T-helper 1 cell treated with Interleukin-12 subunit alpha and Interleukin-12 subunit beta and Interleukin-4 antibody, amounts not matched to agents 30 μg/mL and 1 μg/mL, for 36 hours (primary cell): Measurements from ENCODE around the gene NKD1.

Experiments
- H3K27ac Mint-ChIP-seq: one replicate; pipeline ENCODE4 v1.8.0; 2021; ENCODE audit warnings: mild to moderate bottlenecking, mixed read lengths
- H3K27me3 Mint-ChIP-seq: one replicate; pipeline ENCODE4 v1.8.0; 2021; ENCODE audit warnings: low read depth, mixed read lengths
- H3K36me3 Mint-ChIP-seq: one replicate; pipeline ENCODE4 v1.8.0; 2021; ENCODE audit warnings: low read depth, mixed read lengths
- H3K4me1 Mint-ChIP-seq: one replicate; pipeline ENCODE4 v1.8.0; 2021; ENCODE audit warnings: low read depth, mixed read lengths
- H3K4me3 Mint-ChIP-seq: one replicate; pipeline ENCODE4 v1.8.0; 2021; ENCODE audit warnings: mild to moderate bottlenecking, moderate library complexity, mixed read lengths
- H3K9me3 Mint-ChIP-seq: one replicate; pipeline ENCODE4 v1.8.0; 2021; ENCODE audit warnings: mixed read lengths

NKD1 gene

DNA sequence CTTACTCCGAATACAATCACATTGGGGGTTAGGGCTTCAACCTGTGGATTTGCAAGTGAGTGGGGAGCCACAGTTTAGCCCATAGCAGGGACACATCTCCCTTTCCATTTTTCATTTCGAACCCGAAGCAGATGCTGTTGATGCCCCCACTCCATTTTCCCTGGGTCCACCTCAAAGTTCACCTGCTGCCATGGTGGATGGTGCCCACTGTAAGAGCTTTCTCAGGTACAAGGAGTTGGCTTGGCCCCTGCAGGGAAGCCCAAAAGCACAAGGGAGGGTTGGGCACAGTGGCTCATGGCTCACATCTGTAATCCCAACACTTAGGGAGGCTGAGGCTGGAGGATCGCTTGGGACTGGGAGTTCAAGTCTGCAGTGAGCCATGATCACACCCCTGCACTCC, 81.1 kb downstream of the NKD1 start:
- H3K4me3 Mint-ChIP-seq: no peak overlapping the region
- H3K9me3 Mint-ChIP-seq: no peaks in the 10 kb centered on the region
- H3K27ac Mint-ChIP-seq: no peak overlapping the region
- peaks cover 15% of the 10 kb centered on the region for H3K4me1 Mint-ChIP-seq
- H3K27me3 Mint-ChIP-seq: no peaks in the 10 kb centered on the region
- no peaks in the 10 kb centered on the region for H3K36me3 Mint-ChIP-seq

DNA sequence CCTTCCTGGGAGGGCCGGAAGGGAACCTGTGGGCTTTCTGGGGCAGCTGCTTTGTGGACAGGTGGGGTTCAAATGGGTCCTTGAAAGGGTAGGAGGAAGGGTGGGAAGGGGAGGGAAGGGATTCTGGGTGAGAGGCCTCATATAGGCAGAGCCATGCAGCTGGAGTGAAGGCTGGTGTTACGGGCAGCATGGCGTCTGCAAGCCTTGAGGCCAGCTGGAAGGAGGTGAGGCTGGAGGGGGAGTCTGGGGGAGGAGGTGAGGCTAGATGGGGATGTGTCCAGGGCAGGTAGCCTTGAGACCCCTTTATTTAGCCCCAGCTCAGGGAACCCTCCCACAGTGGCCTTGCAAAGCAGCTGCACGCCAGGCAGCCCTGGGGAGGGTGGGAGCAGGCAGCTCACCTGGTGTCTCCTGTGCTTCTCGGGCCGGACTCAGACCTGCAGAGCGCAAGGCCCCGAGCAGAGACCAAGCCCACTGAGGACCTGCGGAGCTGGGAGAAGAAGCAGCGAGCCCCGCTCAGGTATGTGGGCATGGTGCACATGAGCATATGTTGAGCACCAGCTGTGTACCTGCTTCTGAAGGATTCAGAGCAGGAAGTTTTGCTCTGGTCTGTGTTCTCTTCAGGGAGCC, 82.3 kb downstream of the NKD1 start:
- H3K4me3 Mint-ChIP-seq: no peak overlapping the region
- H3K9me3 Mint-ChIP-seq: no peaks in the 10 kb centered on the region
- H3K27me3 Mint-ChIP-seq: no peaks in the 10 kb centered on the region
- H3K27ac Mint-ChIP-seq: no peak overlapping the region
- H3K4me1 Mint-ChIP-seq: peaks cover 15% of the 10 kb centered on the region
- H3K36me3 Mint-ChIP-seq: no peaks in the 10 kb centered on the region

DNA sequence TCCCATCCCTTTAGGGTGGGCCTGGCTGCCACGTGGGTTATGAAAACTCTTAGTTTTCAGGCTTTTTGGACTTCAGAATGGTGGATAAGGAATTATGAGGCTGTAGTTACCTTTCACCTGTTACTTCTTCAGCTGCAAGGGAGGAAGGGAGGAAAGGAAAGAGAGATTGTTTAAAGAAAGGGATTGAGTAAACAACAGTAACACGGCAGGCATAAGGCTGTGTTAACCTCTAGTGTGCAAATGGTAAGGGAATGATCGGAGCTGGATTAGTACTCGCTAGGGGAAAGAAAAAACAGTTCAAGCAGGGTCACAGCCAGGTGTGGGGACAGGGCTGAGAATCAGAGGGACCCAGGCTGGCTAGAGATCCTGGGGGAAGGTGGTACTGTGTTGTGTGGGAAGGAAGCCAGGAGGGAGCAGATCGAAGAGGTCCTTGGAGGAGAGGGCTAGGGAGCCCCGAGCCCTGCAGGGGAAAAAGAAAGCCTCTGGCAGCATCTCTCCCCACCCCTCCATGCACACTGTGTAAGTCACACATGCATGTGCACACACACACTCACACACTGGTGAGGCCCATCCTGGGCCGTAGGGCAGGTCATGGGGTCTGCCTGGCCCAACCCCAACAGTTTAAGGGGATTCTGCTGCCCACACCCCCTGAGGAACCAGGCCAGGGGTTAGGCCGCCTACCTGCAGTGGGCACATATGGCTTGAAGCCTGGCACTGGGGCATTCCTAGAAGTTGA, 83.2 kb downstream of the NKD1 start:
- no peaks in the 10 kb centered on the region for H3K27me3 Mint-ChIP-seq
- no peak overlapping the region for H3K4me3 Mint-ChIP-seq
- H3K4me1 Mint-ChIP-seq: peaks cover 15% of the 10 kb centered on the region
- no peak overlapping the region for H3K27ac Mint-ChIP-seq
- no peaks in the 10 kb centered on the region for H3K9me3 Mint-ChIP-seq
- H3K36me3 Mint-ChIP-seq: no peaks in the 10 kb centered on the region

DNA sequence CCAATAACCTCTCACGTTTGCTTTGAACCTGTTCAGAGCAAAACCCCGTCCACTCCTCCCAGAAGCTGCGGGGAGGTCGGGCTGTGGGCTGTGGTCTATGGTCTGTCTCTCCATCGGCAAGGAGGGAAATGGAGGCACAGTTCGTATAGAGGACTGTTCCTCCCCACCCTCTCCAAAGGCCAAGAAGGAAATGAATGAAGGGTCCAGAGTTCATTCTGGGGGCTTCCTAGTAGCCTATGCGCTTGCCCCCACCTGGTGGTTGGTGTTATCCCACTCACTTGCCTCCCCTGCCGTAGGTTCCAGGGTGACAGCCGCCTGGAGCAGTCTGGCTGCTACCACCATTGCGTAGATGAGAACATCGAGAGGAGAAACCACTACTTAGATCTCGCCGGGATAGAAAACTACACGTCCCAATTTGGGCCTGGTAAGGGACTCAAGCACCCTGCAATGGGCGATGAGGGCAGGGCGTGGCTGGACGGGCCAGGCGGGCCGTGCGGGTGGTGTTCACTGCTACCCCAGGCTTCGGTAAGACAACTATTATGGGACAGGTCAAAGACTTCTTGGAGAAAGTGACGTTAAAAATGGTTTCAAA, 83.9 kb downstream of the NKD1 start:
- no peaks in the 10 kb centered on the region for H3K36me3 Mint-ChIP-seq
- no peak overlapping the region for H3K27ac Mint-ChIP-seq
- no peaks in the 10 kb centered on the region for H3K27me3 Mint-ChIP-seq
- H3K4me3 Mint-ChIP-seq: no peak overlapping the region
- H3K4me1 Mint-ChIP-seq: peaks cover 9% of the 10 kb centered on the region
- H3K9me3 Mint-ChIP-seq: no peaks in the 10 kb centered on the region

DNA sequence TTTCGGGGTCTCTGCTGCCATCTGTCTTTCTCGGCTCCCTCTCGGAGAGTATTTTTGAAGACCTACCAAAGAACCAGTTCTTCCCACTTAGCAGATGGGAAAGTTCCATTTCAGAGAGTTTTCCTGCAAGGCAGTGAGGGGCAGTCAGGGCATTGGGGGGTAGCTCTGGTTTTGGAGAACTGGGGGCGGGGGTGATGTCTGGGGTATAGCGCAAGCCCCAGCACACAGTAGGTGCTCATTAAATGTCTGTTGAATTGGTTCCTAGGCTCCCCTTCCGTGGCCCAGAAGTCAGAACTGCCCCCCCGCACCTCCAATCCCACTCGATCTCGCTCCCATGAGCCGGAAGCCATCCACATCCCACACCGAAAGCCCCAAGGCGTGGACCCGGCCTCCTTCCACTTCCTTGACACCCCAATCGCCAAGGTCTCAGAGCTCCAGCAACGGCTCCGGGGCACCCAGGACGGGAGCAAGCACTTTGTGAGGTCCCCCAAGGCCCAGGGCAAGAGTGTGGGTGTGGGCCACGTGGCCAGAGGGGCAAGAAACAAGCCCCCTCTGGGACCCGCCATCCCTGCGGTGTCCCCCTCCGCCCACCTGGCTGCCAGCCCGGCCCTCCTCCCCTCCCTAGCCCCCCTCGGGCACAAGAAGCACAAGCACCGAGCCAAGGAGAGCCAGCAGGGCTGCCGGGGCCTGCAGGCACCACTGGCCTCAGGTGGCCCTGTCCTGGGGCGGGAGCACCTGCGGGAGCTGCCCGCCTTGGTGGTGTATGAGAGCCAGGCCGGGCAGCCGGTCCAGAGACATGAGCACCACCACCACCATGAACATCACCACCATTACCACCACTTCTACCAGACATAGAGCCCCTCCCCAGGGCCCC, 85.0 kb downstream of the NKD1 start:
- no peaks in the 10 kb centered on the region for H3K36me3 Mint-ChIP-seq
- no peaks in the 10 kb centered on the region for H3K27me3 Mint-ChIP-seq
- no peaks in the 10 kb centered on the region for H3K4me1 Mint-ChIP-seq
- H3K9me3 Mint-ChIP-seq: no peaks in the 10 kb centered on the region
- H3K27ac Mint-ChIP-seq: no peak overlapping the region
- H3K4me3 Mint-ChIP-seq: no peak overlapping the region

DNA sequence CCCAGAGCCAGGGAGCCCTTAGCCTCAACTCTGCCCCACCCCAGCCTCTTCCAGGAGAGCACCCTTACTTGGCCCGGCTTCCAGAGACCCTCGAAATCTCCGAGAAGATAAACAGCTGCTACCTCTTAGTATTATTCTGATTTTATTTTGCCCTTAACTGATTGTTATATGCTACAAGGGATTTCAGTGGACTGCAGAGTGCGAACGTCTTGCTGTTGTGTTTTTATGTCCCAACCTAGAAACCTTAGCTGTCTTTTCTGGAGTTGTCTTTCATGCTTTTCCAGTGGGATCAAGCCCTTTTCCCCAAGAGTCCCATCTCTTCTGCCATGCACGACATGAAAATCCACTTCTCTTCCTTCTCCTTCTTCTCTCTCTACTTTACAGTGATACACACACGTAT, 85.9 kb downstream of the NKD1 start:
- Mint-ChIP-seq H3K4me3 (no peak overlapping the region), H3K4me1 (no peaks in the 10 kb centered on the region), H3K27ac (no peak overlapping the region), H3K36me3 (no peaks in the 10 kb centered on the region), H3K27me3 (no peaks in the 10 kb centered on the region), H3K9me3 (no peaks in the 10 kb centered on the region)

DNA sequence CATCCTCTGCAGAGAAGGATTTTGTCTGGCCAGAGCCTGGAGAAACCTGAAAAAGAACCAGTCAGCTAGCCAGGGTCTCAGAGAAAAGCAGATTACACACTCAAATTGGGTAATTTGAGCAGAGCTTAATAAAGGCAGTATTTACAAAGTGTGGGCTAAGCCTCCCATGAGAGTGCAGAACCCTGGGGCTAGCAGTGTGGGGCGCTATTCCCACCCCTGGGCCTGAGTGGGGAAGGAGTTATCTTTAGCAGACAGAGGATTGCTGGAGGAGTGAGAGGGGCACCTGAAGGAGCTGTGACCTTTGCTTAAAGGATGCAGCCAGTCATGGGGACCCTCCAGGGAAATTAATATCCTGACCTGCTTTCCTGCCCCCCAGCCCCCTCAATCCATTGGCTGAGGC, 86.8 kb downstream of the NKD1 start:
- H3K9me3 Mint-ChIP-seq: no peaks in the 10 kb centered on the region
- peaks cover 2% of the 10 kb centered on the region for H3K4me1 Mint-ChIP-seq
- H3K36me3 Mint-ChIP-seq: no peaks in the 10 kb centered on the region

DNA sequence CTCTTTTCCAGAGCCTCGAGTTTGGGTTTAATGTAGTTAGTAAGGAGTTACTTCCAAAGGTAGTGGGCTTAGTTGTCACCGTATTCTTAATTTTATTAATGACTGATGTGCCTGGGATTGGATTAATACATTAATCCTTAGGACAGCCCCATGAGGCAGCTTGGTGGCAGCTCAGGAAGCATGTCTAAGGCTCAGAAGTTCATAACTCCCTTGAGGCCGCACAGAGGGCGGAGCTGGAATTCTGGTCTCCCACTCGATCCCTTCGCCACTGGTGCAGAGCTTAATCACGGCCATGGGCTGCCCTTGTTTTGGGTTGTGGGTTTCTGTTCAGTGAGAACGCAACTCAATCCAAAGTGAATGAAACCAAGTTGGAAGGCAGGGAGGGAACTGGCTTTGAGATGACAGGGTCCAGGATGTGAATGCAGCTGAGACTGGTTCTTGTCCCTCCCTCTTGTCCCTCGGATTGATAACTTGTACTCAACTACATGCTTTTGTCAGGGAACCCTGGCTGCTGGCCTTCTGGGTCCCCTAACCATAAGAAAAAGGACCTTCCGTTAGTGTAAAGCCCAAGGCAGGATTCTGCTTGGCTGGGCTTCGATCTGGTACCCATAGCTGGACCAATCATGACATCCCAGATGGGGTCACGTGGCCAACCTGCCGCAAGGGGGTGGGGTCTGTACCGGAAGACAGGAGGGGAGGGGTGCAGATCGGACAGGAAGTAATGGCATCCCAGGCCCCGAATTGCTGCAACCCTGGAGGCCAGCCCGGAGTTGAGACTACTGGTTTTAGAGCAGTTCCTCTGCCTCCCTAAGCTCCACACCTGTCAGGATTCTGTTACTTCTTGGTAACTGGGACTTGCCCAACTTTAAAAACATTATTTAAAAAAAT, 87.6 kb downstream of the NKD1 start:
- Mint-ChIP-seq H3K9me3 (no peaks in the 10 kb centered on the region), H3K36me3 (no peaks in the 10 kb centered on the region), H3K4me3 (no peak overlapping the region), H3K4me1 (peaks cover 2% of the 10 kb centered on the region), H3K27ac (no peak overlapping the region), H3K27me3 (no peaks in the 10 kb centered on the region)

More for the DNA sequence above, 86.8 kb downstream of the NKD1 start:
- H3K4me3 Mint-ChIP-seq: no peak overlapping the region
- no peaks in the 10 kb centered on the region for H3K27me3 Mint-ChIP-seq
- no peak overlapping the region for H3K27ac Mint-ChIP-seq

DNA sequence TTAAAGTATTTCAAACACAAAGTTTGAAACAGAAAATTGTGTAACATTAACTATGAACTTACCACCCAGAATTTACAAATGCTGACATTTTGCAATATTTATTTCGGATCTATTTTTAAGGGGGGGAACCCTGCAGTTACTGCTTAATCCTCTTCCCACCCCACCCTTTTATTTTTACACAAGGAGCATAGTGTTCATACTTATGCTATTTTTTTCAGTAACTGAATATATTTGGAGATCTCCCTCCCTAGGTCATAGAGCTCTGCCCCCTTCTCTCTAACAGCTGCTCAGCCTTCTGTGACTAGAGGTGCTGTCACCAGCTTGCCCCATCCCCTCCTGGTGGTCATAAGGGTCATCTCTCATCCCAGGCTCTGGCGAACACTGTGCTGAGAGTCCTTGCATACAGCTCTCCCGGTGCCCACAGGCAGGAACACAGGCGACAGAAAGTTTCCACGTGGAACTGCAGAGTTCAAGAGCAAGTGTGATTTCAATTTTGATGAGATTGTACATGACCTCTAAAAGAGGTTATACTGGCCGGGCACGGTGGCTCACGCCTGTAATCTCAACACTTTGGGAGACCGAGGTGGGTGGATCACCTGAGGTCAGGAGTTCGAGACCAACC, 88.7 kb downstream of the NKD1 start:
- H3K27ac Mint-ChIP-seq: no peak overlapping the region
- no peaks in the 10 kb centered on the region for H3K27me3 Mint-ChIP-seq

DNA sequence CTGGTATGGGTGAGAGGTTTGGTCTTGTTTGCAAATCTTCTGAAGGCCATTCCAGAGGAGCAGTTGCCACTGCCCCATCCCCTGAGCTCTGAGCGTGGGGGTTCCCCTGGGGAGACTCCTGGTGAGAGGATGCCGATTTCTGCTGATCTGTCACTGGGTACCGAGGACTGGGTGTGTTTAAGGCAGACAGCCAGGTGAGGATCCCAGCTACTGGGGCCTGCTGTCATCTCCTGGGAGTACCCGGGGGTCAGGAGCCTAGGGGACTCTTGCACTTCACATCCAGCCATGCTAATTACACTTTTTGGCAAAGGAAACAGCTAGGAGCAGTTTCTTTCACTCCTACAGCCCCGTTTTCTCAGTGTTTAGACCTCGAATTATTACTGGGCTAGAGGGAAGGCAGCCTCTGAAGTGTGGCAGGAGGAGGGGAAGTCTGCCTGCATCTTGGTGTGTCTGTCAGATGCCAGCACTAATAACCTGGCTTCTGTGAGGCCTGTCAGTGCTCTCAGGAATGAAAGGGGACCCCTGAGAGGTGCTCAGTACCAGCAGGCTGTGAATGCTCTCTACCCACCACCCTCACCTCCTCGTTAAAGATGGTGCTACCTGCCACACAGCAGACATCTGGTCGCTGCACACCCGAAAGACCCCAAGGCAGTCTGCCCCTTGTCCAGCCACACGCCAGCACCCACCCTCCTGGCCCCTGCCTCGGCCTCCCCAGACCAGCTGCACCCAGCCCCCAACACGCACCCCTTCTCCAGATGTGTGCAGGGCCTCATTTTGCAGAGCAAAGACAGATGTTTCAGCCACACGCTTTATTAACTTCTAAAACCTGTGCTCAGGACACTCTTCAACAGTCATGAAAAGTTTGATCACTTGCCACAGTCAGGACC, 89.8 kb downstream of the NKD1 start:
- Mint-ChIP-seq H3K27me3 (no peaks in the 10 kb centered on the region), H3K27ac (no peak overlapping the region), H3K9me3 (no peaks in the 10 kb centered on the region), H3K4me3 (no peak overlapping the region), H3K4me1 (peaks cover 2% of the 10 kb centered on the region), H3K36me3 (no peaks in the 10 kb centered on the region)

More for the DNA sequence above, 88.7 kb downstream of the NKD1 start:
- Mint-ChIP-seq H3K36me3 (no peaks in the 10 kb centered on the region), H3K4me1 (peaks cover 2% of the 10 kb centered on the region), H3K4me3 (no peak overlapping the region), H3K9me3 (no peaks in the 10 kb centered on the region)

DNA sequence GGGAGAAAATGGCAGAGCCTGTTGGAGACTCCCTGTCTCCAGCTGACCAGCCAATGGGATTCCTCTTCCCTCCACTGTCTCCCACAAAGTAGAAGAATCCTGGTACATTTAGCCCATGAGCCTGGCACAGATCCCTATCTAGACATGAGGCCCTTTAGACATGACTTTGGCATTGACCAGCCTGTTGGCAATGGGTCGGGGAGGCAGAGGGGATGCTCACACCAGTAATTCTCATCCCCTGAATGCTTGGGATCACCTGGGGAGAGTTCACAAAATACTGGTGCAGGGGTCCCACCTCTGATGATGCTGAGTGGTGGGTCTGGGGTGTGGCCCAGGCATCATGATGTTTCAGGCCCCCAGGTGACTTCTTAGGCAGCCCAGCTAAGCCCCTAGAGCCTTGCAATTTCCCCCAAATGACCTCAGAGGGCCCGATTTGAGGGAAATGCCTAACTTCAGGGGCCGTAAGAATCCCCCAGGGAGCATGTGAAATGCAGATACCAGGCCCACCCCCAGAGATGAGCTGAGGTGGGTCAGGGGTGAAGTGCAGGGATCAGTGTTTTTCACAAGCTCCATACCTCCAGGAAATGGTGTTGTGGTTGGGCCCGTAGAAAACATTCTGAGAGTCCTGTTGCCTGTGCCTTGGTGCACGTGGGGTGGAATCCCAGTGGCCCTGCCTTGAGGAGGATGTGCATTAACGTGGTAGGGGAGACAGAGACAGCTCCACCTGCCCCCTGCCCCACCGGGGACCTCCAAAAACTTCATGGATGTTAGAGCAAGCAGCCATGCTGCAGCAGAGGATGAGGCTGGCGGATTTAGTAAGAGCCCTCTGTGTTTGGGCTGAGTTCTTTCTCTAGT, 90.8 kb downstream of the NKD1 start:
- Mint-ChIP-seq H3K27ac (no peak overlapping the region), H3K36me3 (no peaks in the 10 kb centered on the region), H3K27me3 (no peaks in the 10 kb centered on the region), H3K4me3 (no peak overlapping the region), H3K4me1 (peaks cover 2% of the 10 kb centered on the region), H3K9me3 (no peaks in the 10 kb centered on the region)

DNA sequence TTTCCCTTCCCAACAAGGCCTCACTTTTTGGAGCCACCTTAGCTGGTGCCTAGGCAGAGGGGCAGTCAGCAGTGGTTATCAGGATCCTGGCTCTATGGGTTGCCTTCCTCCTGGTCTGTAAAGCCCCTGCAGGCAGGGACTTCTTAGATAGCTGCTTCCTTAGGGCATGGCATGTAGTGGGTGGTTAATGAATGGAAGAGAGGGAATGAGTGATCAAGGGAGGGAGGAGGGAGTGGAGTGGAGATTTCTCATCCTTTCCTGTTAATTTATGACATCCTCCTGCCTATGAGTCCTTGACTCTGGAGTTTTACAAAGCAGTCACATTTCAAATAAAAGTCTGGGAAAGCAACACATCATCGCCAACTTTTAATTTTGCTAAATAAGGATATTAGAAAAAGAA, 92.2 kb downstream of the NKD1 start:
- Mint-ChIP-seq H3K27ac (no peak overlapping the region), H3K4me3 (no peak overlapping the region), H3K4me1 (peaks cover 6% of the 10 kb centered on the region), H3K27me3 (peaks cover 4% of the 10 kb centered on the region), H3K36me3 (no peaks in the 10 kb centered on the region), H3K9me3 (no peaks in the 10 kb centered on the region)
